ENCODE results near the gene NPAS2.

DNA sequence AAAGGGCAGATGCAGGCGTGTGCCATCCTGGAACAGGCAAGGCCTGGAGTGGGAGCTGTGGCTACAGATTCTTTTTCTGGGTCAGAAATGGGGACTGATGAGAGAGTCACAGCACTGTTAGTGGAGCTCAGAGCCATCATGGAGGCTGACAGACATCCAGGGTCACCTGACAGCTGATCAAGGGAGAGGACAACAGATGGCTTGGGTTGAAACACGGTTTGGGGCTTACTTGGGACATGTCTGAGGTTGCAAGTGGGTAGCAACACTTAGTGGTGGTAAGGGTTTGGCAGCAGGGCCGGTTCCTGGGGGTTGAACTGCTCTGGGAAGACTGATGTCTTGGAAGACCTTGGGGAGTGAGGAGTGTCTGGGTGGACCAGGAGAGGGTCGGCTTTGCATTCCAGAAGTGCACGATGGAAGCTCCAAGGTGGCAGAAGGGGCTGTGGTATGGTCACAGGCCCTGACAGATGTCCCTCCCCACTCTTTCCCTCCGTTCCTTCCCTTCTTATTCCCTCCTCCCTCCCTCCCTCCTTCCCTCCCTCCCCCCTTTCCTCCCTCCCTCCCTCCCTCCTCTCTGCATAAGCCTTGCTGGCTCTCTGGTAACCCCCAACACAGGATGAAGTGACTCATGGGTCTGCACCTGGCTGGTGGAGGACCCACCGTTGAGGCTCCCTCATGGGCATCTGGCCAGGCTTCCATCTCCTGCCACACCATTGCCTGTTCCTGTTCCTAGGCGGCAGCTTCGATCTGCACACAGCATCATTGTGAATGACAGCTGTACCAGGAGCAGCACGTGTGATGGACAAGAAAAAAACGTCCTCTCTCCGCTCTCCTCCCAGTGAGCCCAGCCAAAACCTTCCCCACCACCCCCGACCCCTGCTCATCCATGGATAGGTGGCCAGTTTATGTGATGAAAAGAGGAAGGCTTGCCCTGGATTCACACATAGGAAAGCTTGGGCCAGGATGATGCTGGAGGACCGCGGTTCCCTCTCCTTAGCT, 118.4 kb downstream of the NPAS2 start:
- TF ChIP-seq, protein P1, sequence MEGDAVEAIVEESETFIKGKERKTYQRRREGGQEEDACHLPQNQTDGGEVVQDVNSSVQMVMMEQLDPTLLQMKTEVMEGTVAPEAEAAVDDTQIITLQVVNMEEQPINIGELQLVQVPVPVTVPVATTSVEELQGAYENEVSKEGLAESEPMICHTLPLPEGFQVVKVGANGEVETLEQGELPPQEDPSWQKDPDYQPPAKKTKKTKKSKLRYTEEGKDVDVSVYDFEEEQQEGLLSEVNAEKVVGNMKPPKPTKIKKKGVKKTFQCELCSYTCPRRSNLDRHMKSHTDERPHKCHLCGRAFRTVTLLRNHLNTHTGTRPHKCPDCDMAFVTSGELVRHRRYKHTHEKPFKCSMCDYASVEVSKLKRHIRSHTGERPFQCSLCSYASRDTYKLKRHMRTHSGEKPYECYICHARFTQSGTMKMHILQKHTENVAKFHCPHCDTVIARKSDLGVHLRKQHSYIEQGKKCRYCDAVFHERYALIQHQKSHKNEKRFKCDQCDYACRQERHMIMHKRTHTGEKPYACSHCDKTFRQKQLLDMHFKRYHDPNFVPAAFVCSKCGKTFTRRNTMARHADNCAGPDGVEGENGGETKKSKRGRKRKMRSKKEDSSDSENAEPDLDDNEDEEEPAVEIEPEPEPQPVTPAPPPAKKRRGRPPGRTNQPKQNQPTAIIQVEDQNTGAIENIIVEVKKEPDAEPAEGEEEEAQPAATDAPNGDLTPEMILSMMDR (IDR thresholded peaks at IDR 0.05) = no peak
- TF ChIP-seq POLR2AphosphoS5 (IDR thresholded peaks at IDR 0.05) = no peak

Measured in upper lobe of left lung (tissue), 4 donors.